Smooth muscle cell (in vitro differentiated cells): ENCODE data around the gene RGS11. TPM values are rescaled to one million over a fixed set of nuclear protein-coding genes. Genes with fewer than 3 reads are reported as not detected.

Experiments used
- DNase-seq: peaks from one replicate; lab custom pipeline; 2025; ENCODE audit not compliant: unreplicated experiment; lab: John Stamatoyannopoulos, UW
- H2AFZ ChIP-seq: fragments of 200-600 bp; sonication (generic); 2 replicates; pipeline ENCODE4 v1.6.0; 2016; ENCODE audit warnings: antibody characterized with exemption, low read depth, mild to moderate bottlenecking
- H3F3A ChIP-seq: fragments of 200-600 bp; sonication (generic); 2 replicates; pipeline ENCODE4 v1.6.0; 2017; ENCODE audit warnings: antibody characterized with exemption, low read depth
- H3K27ac ChIP-seq: fragments of 200-600 bp; sonication (generic); 2 replicates; pipeline ENCODE4 v1.5.1; 2016; ENCODE audit warnings: low read depth, mild to moderate bottlenecking
- H3K27me3 ChIP-seq: fragments of 200-600 bp; sonication (generic); 2 replicates; pipeline ENCODE4 v1.6.1; 2016; ENCODE audit warnings: low read depth, mild to moderate bottlenecking
- H3K36me3 ChIP-seq: fragments of 200-600 bp; sonication (generic); 2 replicates; pipeline ENCODE4 v1.5.1; 2016; ENCODE audit warnings: low read depth
- H3K4me1 ChIP-seq: fragments of 200-600 bp; sonication (generic); 2 replicates; pipeline ENCODE4 v1.5.1; 2016; ENCODE audit warnings: low read depth
- H3K4me2 ChIP-seq: fragments of 200-600 bp; sonication (generic); 2 replicates; pipeline ENCODE4 v1.6.0; 2016; ENCODE audit warnings: mild to moderate bottlenecking
- H3K4me3 ChIP-seq: fragments of 200-600 bp; sonication (generic); 2 replicates; pipeline ENCODE4 v1.5.1; 2016; ENCODE audit warnings: mild to moderate bottlenecking
- H3K79me2 ChIP-seq: fragments of 200-600 bp; sonication (generic); 2 replicates; pipeline ENCODE4 v1.6.0; 2016; ENCODE audit warnings: low read depth, mild to moderate bottlenecking
- H3K9ac ChIP-seq: fragments of 200-600 bp; sonication (generic); 2 replicates; pipeline ENCODE4 v1.6.0; 2016; ENCODE audit warnings: low read depth
- H3K9me3 ChIP-seq: fragments of 200-600 bp; sonication (generic); replicated peaks from 2 replicates; pipeline ENCODE4 v1.5.1; 2016; ENCODE audit warnings: low read depth
- H4K20me1 ChIP-seq: fragments of 200-600 bp; sonication (generic); 2 replicates; pipeline ENCODE4 v1.6.0; 2016; ENCODE audit warnings: low read depth
- CTCF ChIP-seq: fragments of 200-600 bp; sonication (generic); IDR thresholded peaks from 2 replicates; pipeline ENCODE4 v1.5.1; 2017; ENCODE audit warnings: borderline replicate concordance, mild to moderate bottlenecking, antibody characterized with exemption; ENCODE audit not compliant: insufficient read depth, poor library complexity, severe bottlenecking
- WGBS: methylation state at CpG from one replicate; pipeline ENCODE4 v1.1.7; 2016; ENCODE audit warnings: low lambda C conversion rate; 5-methylcytosine and 5-hydroxymethylcytosine counted together
- polyA plus RNA-seq: library from polyadenylated mRNA; unstranded; fragments of >200 nt; fragmentation: Nextera tagmentation; extraction: Ambion mirVana; gene quantifications from 2 replicates; pipeline ENCODE4 v1.2.1, GENCODE V29; 2016
- total RNA-seq: library from RNA; depleted of rRNA; stranded (reverse); fragments of >200 nt; gene quantifications from 2 replicates; pipeline ENCODE4 v1.2.3, GENCODE V29; 2014

The RGS11 gene
- total and polyA plus RNA-seq, 2 experiments from 2014 or later = 2.2 to 3.9 TPM

GRCh38 chr16:254461-254860, 21.3 kb downstream of the RGS11 start:
- no peaks in the 10 kb centered on the region for H3K9me3 ChIP-seq
- DNase-seq = no peak
- WGBS = 99% methylated on average over 25 of the region's 25 CpGs
- H3K36me3 ChIP-seq = no peaks in the 10 kb centered on the region
- no peak overlapping the region for H3K4me3 ChIP-seq
- no peaks in the 10 kb centered on the region for H3K4me1 ChIP-seq
- no peaks in the 10 kb centered on the region for H3K27me3 ChIP-seq
- no peak overlapping the region for H3K27ac ChIP-seq
- TF ChIP-seq CTCF = no peak
- H3F3A ChIP-seq = no peaks in the 10 kb centered on the region
- no peaks in the 10 kb centered on the region for H3K79me2 ChIP-seq
- H4K20me1 ChIP-seq = no peaks in the 10 kb centered on the region
- H3K9ac ChIP-seq = no peak overlapping the region
- H3K4me2 ChIP-seq = no peak overlapping the region
- no peak overlapping the region for H2AFZ ChIP-seq

GRCh38 chr16:253833-254232, 21.9 kb downstream of the RGS11 start:
- Histone ChIP-seq H3K9ac (no peak overlapping the region), H3K36me3 (no peaks in the 10 kb centered on the region), H3K4me1 (no peaks in the 10 kb centered on the region), H3K27me3 (no peaks in the 10 kb centered on the region), H3K4me2 (no peak overlapping the region), H3F3A (no peaks in the 10 kb centered on the region), H4K20me1 (peaks cover 6% of the 10 kb centered on the region), H2AFZ (no peak overlapping the region), H3K79me2 (no peaks in the 10 kb centered on the region), H3K27ac (no peak overlapping the region), H3K9me3 (no peaks in the 10 kb centered on the region), H3K4me3 (no peak overlapping the region)
- DNase-seq = no peak
- no peak for TF ChIP-seq CTCF
- 99% methylated on average over 6 of the region's 6 CpGs for WGBS

GRCh38 chr16:252366-253337, 23.1 kb downstream of the RGS11 start:
- Histone ChIP-seq H3K4me2 (no peak overlapping the region), H3K27me3 (no peaks in the 10 kb centered on the region), H3F3A (no peaks in the 10 kb centered on the region), H3K79me2 (no peaks in the 10 kb centered on the region), H3K4me1 (no peaks in the 10 kb centered on the region), H3K4me3 (no peak overlapping the region), H2AFZ (no peak overlapping the region), H3K9ac (no peak overlapping the region), H3K27ac (no peak overlapping the region), H3K9me3 (no peaks in the 10 kb centered on the region), H4K20me1 (peaks cover 9% of the 10 kb centered on the region), H3K36me3 (no peaks in the 10 kb centered on the region)
- TF ChIP-seq CTCF = no peak
- DNase-seq = no peak
- 92% methylated on average over 30 of the region's 30 CpGs for WGBS
